DOHH2 (cell line): ENCODE results near the gene HERC2.

Source experiments
- H3F3A ChIP-seq: fragments of 200-600 bp; sonication (generic), shearing (Covaris generic); 2 replicates; pipeline ENCODE4 v1.6.0; 2016; ENCODE audit warnings: antibody characterized with exemption, mild to moderate bottlenecking; ENCODE audit not compliant: control insufficient read depth, insufficient read depth
- H3K27ac ChIP-seq: fragments of 200-600 bp; sonication (generic); 2 replicates; pipeline ENCODE4 v1.5.1; 2014; ENCODE audit warnings: low read depth, mild to moderate bottlenecking, low read length, moderate library complexity
- H3K27me3 ChIP-seq: fragments of 200-600 bp; sonication (generic); 2 replicates; pipeline ENCODE4 v1.6.1; 2014; ENCODE audit warnings: mild to moderate bottlenecking, low read length, mixed read lengths; ENCODE audit not compliant: control insufficient read depth
- H3K36me3 ChIP-seq: fragments of 200-600 bp; sonication (generic); 2 replicates; pipeline ENCODE4 v1.6.1; 2014; ENCODE audit warnings: mild to moderate bottlenecking, low read length, moderate library complexity, mixed read lengths; ENCODE audit not compliant: control insufficient read depth
- H3K4me1 ChIP-seq: fragments of 200-600 bp; sonication (generic); 2 replicates; pipeline ENCODE4 v1.6.1; 2014; ENCODE audit warnings: mild to moderate bottlenecking, low read length, mixed read lengths; ENCODE audit not compliant: control insufficient read depth
- H3K4me2 ChIP-seq: fragments of 200-600 bp; sonication (generic); 2 replicates; pipeline ENCODE4 v1.6.0; 2014; ENCODE audit warnings: mild to moderate bottlenecking, low read length, moderate library complexity
- H3K4me3 ChIP-seq: fragments of 200-600 bp; sonication (generic); 2 replicates; pipeline ENCODE4 v1.5.1; 2014; ENCODE audit warnings: mild to moderate bottlenecking, low read length, mixed read lengths
- H3K79me2 ChIP-seq: fragments of 200-600 bp; sonication (generic); 2 replicates; pipeline ENCODE4 v1.6.1; 2014; ENCODE audit warnings: mild to moderate bottlenecking, low read length, mixed read lengths; ENCODE audit not compliant: control insufficient read depth
- H3K9me2 ChIP-seq: fragments of 200-600 bp; sonication (generic); replicated peaks from 2 replicates; pipeline ENCODE4 v1.6.1; 2014; ENCODE audit warnings: mild to moderate bottlenecking, low read length, mixed read lengths; ENCODE audit not compliant: control insufficient read depth
- H3K9me3 ChIP-seq: fragments of 200-600 bp; sonication (generic); 2 replicates; pipeline ENCODE4 v1.6.1; 2014; ENCODE audit warnings: antibody characterized with exemption, low read length, mixed read lengths; ENCODE audit not compliant: control insufficient read depth, insufficient read depth
- H4K20me1 ChIP-seq: fragments of 200-600 bp; sonication (generic); 2 replicates; pipeline ENCODE4 v1.6.0; 2014; ENCODE audit warnings: low read depth, mild to moderate bottlenecking, antibody characterized with exemption, low read length, moderate library complexity; ENCODE audit not compliant: control insufficient read depth, insufficient read depth
- EZH2phosphoT487 ChIP-seq: fragments of 200-600 bp; sonication (generic); IDR thresholded peaks from 2 replicates; pipeline ENCODE4 v1.6.1; 2017; ENCODE audit warnings: borderline replicate concordance, mild to moderate bottlenecking, antibody characterized with exemption, low read length, moderate library complexity, mixed read lengths
- TF ChIP-seq, protein P1 (sequence below): fragments of 200-600 bp; sonication (generic); IDR thresholded peaks from one replicate; pipeline ENCODE4 v1.5.1; 2014; ENCODE audit warnings: antibody characterized with exemption, mild to moderate bottlenecking, low read depth, low read length; ENCODE audit not compliant: poor library complexity, severe bottlenecking

The HERC2 gene

DNA sequence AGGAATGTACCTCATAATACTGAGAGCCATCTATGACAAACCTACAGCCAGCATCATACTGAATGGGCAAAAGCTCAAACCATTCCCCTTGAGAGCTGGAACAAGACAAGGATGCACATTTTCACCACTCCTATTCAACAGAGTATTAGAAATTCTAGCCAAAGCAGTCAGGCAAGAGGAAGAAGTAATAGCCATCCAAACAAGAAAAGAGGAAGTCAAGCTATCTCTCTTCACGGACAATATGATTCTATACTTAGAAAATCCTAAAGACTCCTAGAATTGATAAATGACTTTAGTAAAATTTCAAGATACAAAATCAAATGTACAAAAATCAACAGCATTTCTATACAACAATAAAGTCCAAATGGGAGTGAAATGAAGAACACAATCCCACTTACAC is 253.0 kb downstream of the HERC2 start:
- Histone ChIP-seq H3K27ac (no peak overlapping the region), H3K36me3 (no peaks in the 10 kb centered on the region), H3K4me3 (no peak overlapping the region), H3K9me3 (no peaks in the 10 kb centered on the region; the same call in 1 of the 2 replicates), H4K20me1 (no peaks in the 10 kb centered on the region), H3K27me3 (peaks cover 12% of the 10 kb centered on the region; the same call in 1 of the 2 replicates), H3K4me2 (no peak overlapping the region), H3K79me2 (no peaks in the 10 kb centered on the region), H3K9me2 (no peaks in the 10 kb centered on the region; the same call in 1 of the 2 replicates), H3F3A (no peaks in the 10 kb centered on the region), H3K4me1 (no peaks in the 10 kb centered on the region)
- no peak for TF ChIP-seq EZH2phosphoT487
- TF ChIP-seq, protein P1, sequence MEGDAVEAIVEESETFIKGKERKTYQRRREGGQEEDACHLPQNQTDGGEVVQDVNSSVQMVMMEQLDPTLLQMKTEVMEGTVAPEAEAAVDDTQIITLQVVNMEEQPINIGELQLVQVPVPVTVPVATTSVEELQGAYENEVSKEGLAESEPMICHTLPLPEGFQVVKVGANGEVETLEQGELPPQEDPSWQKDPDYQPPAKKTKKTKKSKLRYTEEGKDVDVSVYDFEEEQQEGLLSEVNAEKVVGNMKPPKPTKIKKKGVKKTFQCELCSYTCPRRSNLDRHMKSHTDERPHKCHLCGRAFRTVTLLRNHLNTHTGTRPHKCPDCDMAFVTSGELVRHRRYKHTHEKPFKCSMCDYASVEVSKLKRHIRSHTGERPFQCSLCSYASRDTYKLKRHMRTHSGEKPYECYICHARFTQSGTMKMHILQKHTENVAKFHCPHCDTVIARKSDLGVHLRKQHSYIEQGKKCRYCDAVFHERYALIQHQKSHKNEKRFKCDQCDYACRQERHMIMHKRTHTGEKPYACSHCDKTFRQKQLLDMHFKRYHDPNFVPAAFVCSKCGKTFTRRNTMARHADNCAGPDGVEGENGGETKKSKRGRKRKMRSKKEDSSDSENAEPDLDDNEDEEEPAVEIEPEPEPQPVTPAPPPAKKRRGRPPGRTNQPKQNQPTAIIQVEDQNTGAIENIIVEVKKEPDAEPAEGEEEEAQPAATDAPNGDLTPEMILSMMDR: no peak

DNA sequence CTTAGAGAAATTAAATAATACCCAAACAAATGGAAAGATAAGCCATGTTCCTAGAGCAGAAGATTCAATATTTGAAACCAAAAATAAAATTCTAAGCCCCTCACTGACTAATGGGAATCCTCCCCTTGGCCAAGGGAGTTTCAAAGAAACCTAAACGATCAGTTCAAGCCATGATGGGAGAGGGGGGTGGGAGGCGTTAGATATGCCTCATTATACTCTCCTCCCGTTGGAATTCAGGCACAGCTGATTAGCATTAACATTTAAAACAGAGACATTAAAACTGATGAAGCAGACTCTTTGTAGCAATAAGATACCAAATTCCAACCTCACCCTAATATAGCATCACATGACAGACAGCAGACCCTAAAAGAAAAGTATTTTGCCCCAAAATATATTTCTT is 255.7 kb downstream of the HERC2 start:
- no peaks in the 10 kb centered on the region for H3K36me3 ChIP-seq
- H3K4me3 ChIP-seq: no peak overlapping the region
- no peak overlapping the region for H3K4me2 ChIP-seq
- no peak for TF ChIP-seq EZH2phosphoT487
- TF ChIP-seq, protein P1: no peak
- H3F3A ChIP-seq: no peaks in the 10 kb centered on the region
- no peaks in the 10 kb centered on the region for H4K20me1 ChIP-seq
- H3K27ac ChIP-seq: no peak overlapping the region
- no peaks in the 10 kb centered on the region; the same call in 1 of the 2 replicates for H3K9me2 ChIP-seq
- no peaks in the 10 kb centered on the region for H3K4me1 ChIP-seq
- peaks cover 13% of the 10 kb centered on the region; the same call in 1 of the 2 replicates for H3K27me3 ChIP-seq
- H3K9me3 ChIP-seq: no peaks in the 10 kb centered on the region; the same call in 1 of the 2 replicates
- H3K79me2 ChIP-seq: no peaks in the 10 kb centered on the region
